ENCODE data around the gene LRP1. TPM values are rescaled to one million over a fixed set of nuclear protein-coding genes. Genes with fewer than 3 reads are reported as not detected.
A peak's percentile ranks its signal among the peaks of the same experiment; 100 is the strongest.

Gene LRP1
- polyA plus RNA-seq, 1 donor (not counting 4 experiments of a cell fraction or from before 2014, with no cell fraction given), result 4.9 TPM

DNA sequence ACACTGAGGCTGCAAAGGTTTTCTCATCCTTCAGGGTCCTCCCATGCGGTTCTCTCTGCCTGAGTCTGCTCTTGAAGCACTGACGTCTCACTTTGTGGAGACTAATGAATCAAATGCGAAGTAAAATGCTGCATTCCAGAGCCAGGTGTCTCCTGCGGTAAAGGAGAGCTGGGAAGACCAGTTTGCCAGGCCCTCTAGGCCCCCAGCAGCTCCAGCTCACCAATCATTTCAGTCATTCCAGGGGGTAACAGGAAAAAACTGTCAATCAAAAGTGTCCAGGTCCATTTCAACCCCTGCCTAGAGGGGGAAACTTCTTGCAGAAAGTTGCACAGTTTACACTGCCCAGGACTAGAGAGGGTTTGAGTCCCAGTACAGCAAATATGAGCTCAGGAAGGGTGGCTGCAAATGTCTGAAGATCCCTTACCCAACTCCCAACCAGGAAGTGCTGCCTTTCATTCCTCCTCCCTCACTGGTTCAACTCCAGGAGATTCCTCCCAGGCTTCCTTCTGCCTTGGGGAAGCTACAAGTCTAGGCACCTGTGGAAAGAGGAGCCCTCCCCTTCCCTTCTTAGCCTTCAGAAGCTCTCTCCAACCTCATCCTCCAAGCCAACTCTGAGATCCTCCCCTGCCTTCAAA is 85.6 kb downstream of the LRP1 start:
- H3K79me2 ChIP-seq (ENCODE audit: control insufficient read depth, insufficient read depth, low read length), result no peaks in the 10 kb centered on the region
- H3K4me3 ChIP-seq (ENCODE audit: control insufficient read depth in 2 of 3, extremely low read depth in 1 of 3, insufficient read depth in 2 of 3, low read depth in 1 of 3, low read length in 3 of 3), result peak overlapping the region in 1 of 3 experiments; percentile 23
- H4K20me1 ChIP-seq (ENCODE audit: control insufficient read depth, extremely low read depth, insufficient read depth, low read length), result no peaks in the 10 kb centered on the region
- no peak overlapping the region for H3K9ac ChIP-seq (ENCODE audit: control insufficient read depth, extremely low read depth, insufficient read depth, low read length)
- dilution Hi-C loops (cut with MboI; ENCODE audit: extremely low pct_ligation_motif_present, low sequenced_read_pairs), result no loop called here
- H3K4me2 ChIP-seq (ENCODE audit: control insufficient read depth, extremely low read depth, insufficient read depth, low read depth, low read length), result peak overlapping the region; percentile 37
- no peaks in the 10 kb centered on the region for H3K9me1 ChIP-seq (ENCODE audit: control insufficient read depth, extremely low read depth, insufficient read depth, low read length)
- H2AFZ ChIP-seq (ENCODE audit: control insufficient read depth, low read length), result no peak overlapping the region
- peaks cover 36% of the 10 kb centered on the region for H3K4me1 ChIP-seq (ENCODE audit: control insufficient read depth, extremely low read depth, insufficient read depth, low read length)
- peak overlapping the region; percentile 25 for H3K27ac ChIP-seq (ENCODE audit: control insufficient read depth, insufficient read depth, low read length)
- no peak for TF ChIP-seq EZH2 (IDR thresholded peaks at IDR 0.05; ENCODE audit: low read length)
- TF ChIP-seq, protein P1, sequence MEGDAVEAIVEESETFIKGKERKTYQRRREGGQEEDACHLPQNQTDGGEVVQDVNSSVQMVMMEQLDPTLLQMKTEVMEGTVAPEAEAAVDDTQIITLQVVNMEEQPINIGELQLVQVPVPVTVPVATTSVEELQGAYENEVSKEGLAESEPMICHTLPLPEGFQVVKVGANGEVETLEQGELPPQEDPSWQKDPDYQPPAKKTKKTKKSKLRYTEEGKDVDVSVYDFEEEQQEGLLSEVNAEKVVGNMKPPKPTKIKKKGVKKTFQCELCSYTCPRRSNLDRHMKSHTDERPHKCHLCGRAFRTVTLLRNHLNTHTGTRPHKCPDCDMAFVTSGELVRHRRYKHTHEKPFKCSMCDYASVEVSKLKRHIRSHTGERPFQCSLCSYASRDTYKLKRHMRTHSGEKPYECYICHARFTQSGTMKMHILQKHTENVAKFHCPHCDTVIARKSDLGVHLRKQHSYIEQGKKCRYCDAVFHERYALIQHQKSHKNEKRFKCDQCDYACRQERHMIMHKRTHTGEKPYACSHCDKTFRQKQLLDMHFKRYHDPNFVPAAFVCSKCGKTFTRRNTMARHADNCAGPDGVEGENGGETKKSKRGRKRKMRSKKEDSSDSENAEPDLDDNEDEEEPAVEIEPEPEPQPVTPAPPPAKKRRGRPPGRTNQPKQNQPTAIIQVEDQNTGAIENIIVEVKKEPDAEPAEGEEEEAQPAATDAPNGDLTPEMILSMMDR (optimal IDR thresholded peaks at IDR 0.05 in 1 of 3, IDR thresholded peaks at IDR 0.05 in 1 of 3, conservative IDR thresholded peaks at IDR 0.05 in 1 of 3; ENCODE audit: extremely low read depth in 1 of 3, insufficient read depth in 2 of 3, low read length in 3 of 3), result no peak
- peaks cover 33% of the 10 kb centered on the region for H3K27me3 ChIP-seq (ENCODE audit: control insufficient read depth, extremely low read depth, insufficient read depth, low read length)
- DNase-seq (ENCODE audit: low read depth, low spot score) (no peak), FAIRE-seq (peak; percentile 60)
- no peaks in the 10 kb centered on the region for H3K9me3 ChIP-seq (ENCODE audit: control insufficient read depth, low read depth, low read length)
- H3K36me3 ChIP-seq (ENCODE audit: control insufficient read depth in 2 of 2, extremely low read depth in 1 of 2, insufficient read depth in 2 of 2, low read length in 2 of 2), result peaks cover 0 to 5% of the 10 kb centered on the region in 2 experiments

DNA sequence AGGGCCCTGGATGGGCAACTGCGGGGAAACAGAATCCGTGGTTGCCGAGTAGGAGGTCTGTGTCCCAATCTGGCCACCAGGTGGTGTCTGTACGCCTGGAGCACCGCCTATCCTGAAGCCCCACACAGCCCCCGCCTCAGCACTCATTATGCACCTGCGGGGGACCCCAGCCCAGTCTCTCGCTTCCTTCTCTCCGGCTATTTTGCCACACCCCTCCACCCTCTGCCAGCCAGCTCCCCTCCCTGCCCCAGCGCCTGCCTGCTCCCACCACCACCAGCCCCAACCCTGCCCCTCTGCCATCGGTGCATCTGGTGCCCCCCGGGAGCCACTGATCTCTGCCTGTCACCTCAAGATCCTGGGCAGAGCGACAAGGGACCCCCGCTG is 86.1 kb downstream of the LRP1 start:
- Histone ChIP-seq H3K27me3 (ENCODE audit: control insufficient read depth, extremely low read depth, insufficient read depth, low read length) (peaks cover 38% of the 10 kb centered on the region), H3K9me1 (ENCODE audit: control insufficient read depth, extremely low read depth, insufficient read depth, low read length) (no peaks in the 10 kb centered on the region), H3K9me3 (ENCODE audit: control insufficient read depth, low read depth, low read length) (no peaks in the 10 kb centered on the region), H3K4me2 (ENCODE audit: control insufficient read depth, extremely low read depth, insufficient read depth, low read depth, low read length) (no peak overlapping the region), H3K27ac (ENCODE audit: control insufficient read depth, insufficient read depth, low read length) (no peak overlapping the region), H4K20me1 (ENCODE audit: control insufficient read depth, extremely low read depth, insufficient read depth, low read length) (no peaks in the 10 kb centered on the region), H3K4me3 (ENCODE audit: control insufficient read depth in 2 of 3, extremely low read depth in 1 of 3, insufficient read depth in 2 of 3, low read depth in 1 of 3, low read length in 3 of 3) (no peak overlapping the region), H3K36me3 (ENCODE audit: control insufficient read depth in 2 of 2, extremely low read depth in 1 of 2, insufficient read depth in 2 of 2, low read length in 2 of 2) (peaks cover 0 to 5% of the 10 kb centered on the region in 2 experiments), H3K79me2 (ENCODE audit: control insufficient read depth, insufficient read depth, low read length) (no peaks in the 10 kb centered on the region), H2AFZ (ENCODE audit: control insufficient read depth, low read length) (no peak overlapping the region), H3K9ac (ENCODE audit: control insufficient read depth, extremely low read depth, insufficient read depth, low read length) (no peak overlapping the region), H3K4me1 (ENCODE audit: control insufficient read depth, extremely low read depth, insufficient read depth, low read length) (peaks cover 38% of the 10 kb centered on the region)
- FAIRE-seq (no peak), DNase-seq (ENCODE audit: low read depth, low spot score) (no peak)
- TF ChIP-seq, protein P1 (optimal IDR thresholded peaks at IDR 0.05 in 1 of 3, IDR thresholded peaks at IDR 0.05 in 1 of 3, conservative IDR thresholded peaks at IDR 0.05 in 1 of 3; ENCODE audit: extremely low read depth in 1 of 3, insufficient read depth in 2 of 3, low read length in 3 of 3), result peak in 2 of 3 experiments; percentile 80 to 87
- no peak for TF ChIP-seq EZH2 (IDR thresholded peaks at IDR 0.05; ENCODE audit: low read length)
- dilution Hi-C loops (cut with MboI; ENCODE audit: extremely low pct_ligation_motif_present, low sequenced_read_pairs), result no loop called here
